K562 (cell line): ENCODE measurements around the gene CYSTM1. TPM values are rescaled to one million over a fixed set of nuclear protein-coding genes. Genes with fewer than 3 reads are reported as not detected.

Experiments
- ATAC-seq: fragments of 200-7000 bp; cut with Tn5 transposase; 3 replicates; pipeline ENCODE4 v1.9.1; 2020; ENCODE audit warnings: moderate library complexity
- BruUV-seq: library from RNA; stranded (reverse); fragments of 400-500 nt; replicated peaks from 2 replicates; lab custom pipeline; 2021; lab: Mats Ljungman, UMichigan
- CTCF ChIA-PET: fragments of 300-600 bp; formaldehyde crosslinking; extraction: SDS; loops from one replicate; lab custom pipeline; 2021; ENCODE audit warnings: low intra/inter-chr PET ratio; lab: Yijun Ruan, JAX
- POLR2A ChIA-PET: fragments of 300-600, 350-650 bp; sonication (Branson Sonifier 250); formaldehyde crosslinking; extraction: SDS; loops from one replicate; lab custom pipeline; 2021; ENCODE audit warnings: antibody characterized with exemption, inconsistent platforms; lab: Yijun Ruan, JAX
- DNase-seq, 4 experiments: peaks; one replicate each; pipeline versions ENCODE4 v3.0.0 to v3.0.0-alpha.2; 2011 to 2018; ENCODE audit warnings: low spot score in 3 of 4, mixed read lengths in 3 of 4; ENCODE audit errors: extremely low read depth in 1 of 4
- FAIRE-seq: peaks from 2 replicates; lab custom pipeline; 2011; peaks lifted over from hg19 to GRCh38; lab: Jason Lieb, UNC
- H2AFZ ChIP-seq: 2 replicates; pipeline ENCODE4 v1.6.0; 2011; ENCODE audit warnings: low read depth, low read length, control low read depth, inconsistent platforms
- H3K27ac ChIP-seq: fragments of 200-600 bp; 3 replicates; pipeline ENCODE4 v1.8.0; 2011; ENCODE audit warnings: low read depth, mild to moderate bottlenecking, control low read depth, inconsistent platforms, low read length, moderate library complexity, mixed read lengths; ENCODE audit errors: extremely low read depth
- H3K27me3 ChIP-seq, 2 experiments: fragments of 300-600 bp in 1 of 2; 2 replicates in 1 of 2; 3 replicates in 1 of 2; pipeline versions ENCODE4 v1.6.0 to v1.8.0; 2011; ENCODE audit warnings: inconsistent platforms in 2 of 2, low read length in 2 of 2, mild to moderate bottlenecking in 1 of 2, mixed read lengths in 1 of 2, moderate library complexity in 1 of 2; ENCODE audit not compliant: control insufficient read depth in 2 of 2, insufficient read depth in 2 of 2
- H3K36me3 ChIP-seq: fragments of 300-600 bp; 3 replicates; pipeline ENCODE4 v1.8.0; 2011; ENCODE audit warnings: mild to moderate bottlenecking, low read length, inconsistent platforms; ENCODE audit not compliant: control insufficient read depth, insufficient read depth
- H3K4me1 ChIP-seq, 2 experiments: fragments of 200-600 bp in 1 of 2; replicated peaks in 1 of 2; 2 replicates in 1 of 2; 3 replicates in 1 of 2; pipeline versions ENCODE4 v1.5.1 to v1.8.0; 2011; ENCODE audit warnings: inconsistent platforms in 2 of 2, low read length in 2 of 2, mild to moderate bottlenecking in 1 of 2, mixed read lengths in 1 of 2, moderate library complexity in 1 of 2; ENCODE audit not compliant: control insufficient read depth in 2 of 2, insufficient read depth in 2 of 2
- H3K4me2 ChIP-seq: 2 replicates; pipeline ENCODE4 v1.6.1; 2011; ENCODE audit warnings: low read length, control low read depth, inconsistent platforms, mixed read lengths; ENCODE audit not compliant: insufficient read depth
- H3K4me3 ChIP-seq: fragments of 200-600 bp; sonication (generic), shearing (Covaris generic); 2 replicates; pipeline ENCODE4 v1.5.1; 2016; ENCODE audit warnings: control low read depth, inconsistent platforms
- H3K79me2 ChIP-seq: fragments of 200-600 bp; 3 replicates; pipeline ENCODE4 v1.8.0; 2011; ENCODE audit warnings: low read length, inconsistent platforms; ENCODE audit not compliant: control insufficient read depth, insufficient read depth
- H3K9ac ChIP-seq, 2 experiments: 2 replicates each; pipeline versions ENCODE4 v1.6.0 to v1.6.1; 2011; ENCODE audit warnings: low read depth in 2 of 2, low read length in 2 of 2, control low read depth in 1 of 2, inconsistent platforms in 1 of 2, mild to moderate bottlenecking in 1 of 2, mixed read lengths in 1 of 2; ENCODE audit not compliant: insufficient read depth in 1 of 2
- H3K9me1 ChIP-seq: one replicate; pipeline ENCODE4 v1.6.0; 2011; ENCODE audit warnings: inconsistent platforms, mild to moderate bottlenecking, low read length, moderate library complexity; ENCODE audit not compliant: control insufficient read depth, insufficient read depth
- H3K9me3 ChIP-seq: replicated peaks from 2 replicates; pipeline ENCODE4 v1.5.1; 2011; ENCODE audit warnings: low read depth, low read length, inconsistent platforms; ENCODE audit not compliant: control insufficient read depth, insufficient read depth
- H4K20me1 ChIP-seq: replicated peaks from 2 replicates; pipeline ENCODE4 v1.6.1; 2011; ENCODE audit warnings: low read length, inconsistent platforms, mixed read lengths; ENCODE audit not compliant: control insufficient read depth, insufficient read depth
- CREBBP ChIP-seq: IDR thresholded peaks from one replicate; pipeline ENCODE4 v1.6.1; 2012; ENCODE audit warnings: low read depth, mild to moderate bottlenecking, control low read depth, inconsistent platforms, low read length
- EHMT2 ChIP-seq: fragments of 450-650 bp; IDR thresholded peaks from 2 replicates; pipeline ENCODE4 v1.6.1; 2018; ENCODE audit warnings: antibody characterized with exemption
- EWSR1 ChIP-seq: fragments of 450-650 bp; IDR thresholded peaks from 2 replicates; pipeline ENCODE4 v1.6.1; 2018; ENCODE audit warnings: borderline replicate concordance, mild to moderate bottlenecking, low read depth, moderate library complexity; ENCODE audit not compliant: partially characterized antibody
- GTF2A2 ChIP-seq: IDR thresholded peaks from 2 replicates; pipeline ENCODE4 v1.6.1; 2016; ENCODE audit warnings: mild to moderate bottlenecking, missing genetic modification characterization, missing compliant biosample characterization
- MAZ ChIP-seq, 2 experiments: fragments of 450-650 bp in 1 of 2; sonication (generic) in 1 of 2; formaldehyde crosslinking; IDR thresholded peaks in 1 of 2; conservative IDR thresholded peaks in 1 of 2; 2 replicates each; pipeline versions ENCODE4 v1.4.0 to v1.5.0; 2020; ENCODE audit warnings: mild to moderate bottlenecking in 1 of 2, missing genetic modification reagents in 1 of 2
- PURB ChIP-seq: sonication (generic); formaldehyde crosslinking; IDR thresholded peaks from 2 replicates; pipeline ENCODE4 v1.9.0; 2021; ENCODE audit warnings: low read depth, mild to moderate bottlenecking, missing genetic modification reagents
- PYGO2 ChIP-seq: fragments of 450-650 bp; IDR thresholded peaks from 2 replicates; pipeline ENCODE4 v1.6.1; 2016; ENCODE audit warnings: mild to moderate bottlenecking, missing genetic modification characterization, moderate library complexity, missing compliant biosample characterization
- RFX7 ChIP-seq: fragments of 250-450 bp; sonication (Bioruptor Pico); IDR thresholded peaks from 2 replicates; pipeline ENCODE4 v1.5.1; 2021; ENCODE audit warnings: mild to moderate bottlenecking
- SLC30A9 ChIP-seq: fragments of 250-450 bp; sonication (Bioruptor Pico); IDR thresholded peaks from 2 replicates; pipeline ENCODE4 v1.8.0; 2022; ENCODE audit warnings: mild to moderate bottlenecking, moderate library complexity
- TAL1 ChIP-seq: fragments of 450-650 bp; IDR thresholded peaks from 2 replicates; pipeline ENCODE4 v1.6.1; 2016; ENCODE audit warnings: mild to moderate bottlenecking
- ZNF3 ChIP-seq: fragments of 250-450 bp; sonication (Bioruptor Pico); IDR thresholded peaks from 2 replicates; pipeline ENCODE4 v1.5.0; 2021; ENCODE audit warnings: mild to moderate bottlenecking, moderate library complexity
- WGBS: fragments of 100-300 bp; shearing (Covaris generic); methylation state at CpG from one replicate; pipeline ENCODE4 v1.1.6; 2016; ENCODE audit warnings: low coverage, mixed read lengths; ENCODE audit not compliant: insufficient coverage; ENCODE audit errors: missing lambda C conversion rate; 5-methylcytosine and 5-hydroxymethylcytosine counted together
- in situ Hi-C: fragments of 300-500 bp; cut with MboI; formaldehyde crosslinking; loops from 4 replicates; pipeline ENCODE4 v1.15.0; 2018; ENCODE audit warnings: inconsistent platforms, mixed read lengths
- intact Hi-C: fragments of 100-400 bp; cut with micrococcal nuclease; formaldehyde crosslinking; loops from 2 replicates; pipeline ENCODE4 v1.14.2; 2022
- polyA plus RNA-seq, 8 experiments: library from polyadenylated mRNA; depleted of rRNA in 4 of 8; stranded (reverse) in 5 of 8; unstranded in 3 of 8; fragments of >200 nt; fragmentation: Nextera tagmentation in 2 of 8; fragmentation: Illumina TruSeq in 1 of 8; extraction: Ambion mirVana in 2 of 8; extraction: Trizol in 1 of 8; gene quantifications; 2 replicates each; pipeline versions ENCODE4 v1.2.1 to v1.2.3, GENCODE V29; 2011 to 2014; ENCODE audit warnings: inconsistent platforms in 1 of 8, missing spikeins in 1 of 8
- total RNA-seq, 7 experiments: library from RNA; depleted of rRNA in 6 of 7; stranded (reverse); fragments of >200 nt in 6 of 7; fragmentation: Illumina TruSeq in 2 of 7; extraction: Trizol in 2 of 7; gene quantifications; 2 replicates each; pipeline versions ENCODE4 v1.2.1 to v1.2.3, GENCODE V29; 2011 to 2021; ENCODE audit warnings: low replicate concordance in 1 of 7
- TF ChIP-seq, protein P1 (sequence below): IDR thresholded peaks from 2 replicates; pipeline ENCODE4 v1.6.1; 2014; ENCODE audit warnings: antibody characterized with exemption
- TF ChIP-seq, protein P2 (sequence below): fragments of 450-650 bp; IDR thresholded peaks from 2 replicates; pipeline ENCODE4 v1.7.1; 2018; ENCODE audit warnings: mild to moderate bottlenecking, low read depth; ENCODE audit not compliant: partially characterized antibody
- TF ChIP-seq, protein P3 (sequence below): fragments of 250-450 bp; sonication (Bioruptor Pico); IDR thresholded peaks from 2 replicates; pipeline ENCODE4 v1.6.1; 2021; ENCODE audit warnings: mild to moderate bottlenecking

The CYSTM1 gene
- total and polyA plus RNA-seq, 9 of the 15 experiments (the other 6 are each of a cell fraction or from before 2014, with no cell fraction given), result 76.1 to 422 (median 108) TPM

DNA sequence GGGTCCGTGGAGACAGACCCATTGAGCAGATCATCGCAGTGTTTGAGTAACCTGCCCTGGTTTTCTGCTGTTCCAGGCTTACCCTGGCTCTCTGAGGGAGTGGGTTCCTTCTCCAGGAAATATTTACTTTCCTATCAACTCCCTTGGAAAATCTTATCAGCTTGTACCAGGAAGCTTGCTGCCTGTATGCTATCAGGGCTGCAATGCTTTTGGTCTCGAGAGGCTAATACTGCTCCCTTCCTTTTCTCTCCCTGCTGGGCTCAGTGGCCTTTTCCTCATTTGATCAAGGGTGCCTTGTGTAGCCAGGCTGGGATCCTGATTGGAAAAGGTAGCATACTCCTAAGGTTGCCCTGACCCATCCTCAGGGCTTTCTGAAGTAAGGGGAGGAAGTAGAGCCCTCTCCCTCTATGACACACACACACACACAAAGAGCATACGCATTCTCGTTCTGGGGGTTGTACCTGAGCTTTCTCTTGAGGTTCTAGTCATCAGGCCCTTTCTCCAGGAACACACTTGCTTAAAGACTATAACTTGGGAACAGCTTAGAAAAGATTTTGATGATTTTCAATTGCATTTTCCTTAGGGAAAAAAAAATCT is 41.6 kb downstream of the CYSTM1 start (continued):
- TF ChIP-seq, protein P1, sequence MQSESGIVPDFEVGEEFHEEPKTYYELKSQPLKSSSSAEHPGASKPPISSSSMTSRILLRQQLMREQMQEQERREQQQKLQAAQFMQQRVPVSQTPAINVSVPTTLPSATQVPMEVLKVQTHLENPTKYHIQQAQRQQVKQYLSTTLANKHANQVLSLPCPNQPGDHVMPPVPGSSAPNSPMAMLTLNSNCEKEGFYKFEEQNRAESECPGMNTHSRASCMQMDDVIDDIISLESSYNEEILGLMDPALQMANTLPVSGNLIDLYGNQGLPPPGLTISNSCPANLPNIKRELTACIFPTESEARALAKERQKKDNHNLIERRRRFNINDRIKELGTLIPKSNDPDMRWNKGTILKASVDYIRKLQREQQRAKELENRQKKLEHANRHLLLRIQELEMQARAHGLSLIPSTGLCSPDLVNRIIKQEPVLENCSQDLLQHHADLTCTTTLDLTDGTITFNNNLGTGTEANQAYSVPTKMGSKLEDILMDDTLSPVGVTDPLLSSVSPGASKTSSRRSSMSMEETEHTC, result 0 out of 2 replicates have a peak, but pooled peaks have one; percentile 34
- TF ChIP-seq SLC30A9 (CRISPR knock-in tag), result no peak
- no peak for TF ChIP-seq PYGO2 (tag)
- TF ChIP-seq TAL1, result peak; percentile 81

DNA sequence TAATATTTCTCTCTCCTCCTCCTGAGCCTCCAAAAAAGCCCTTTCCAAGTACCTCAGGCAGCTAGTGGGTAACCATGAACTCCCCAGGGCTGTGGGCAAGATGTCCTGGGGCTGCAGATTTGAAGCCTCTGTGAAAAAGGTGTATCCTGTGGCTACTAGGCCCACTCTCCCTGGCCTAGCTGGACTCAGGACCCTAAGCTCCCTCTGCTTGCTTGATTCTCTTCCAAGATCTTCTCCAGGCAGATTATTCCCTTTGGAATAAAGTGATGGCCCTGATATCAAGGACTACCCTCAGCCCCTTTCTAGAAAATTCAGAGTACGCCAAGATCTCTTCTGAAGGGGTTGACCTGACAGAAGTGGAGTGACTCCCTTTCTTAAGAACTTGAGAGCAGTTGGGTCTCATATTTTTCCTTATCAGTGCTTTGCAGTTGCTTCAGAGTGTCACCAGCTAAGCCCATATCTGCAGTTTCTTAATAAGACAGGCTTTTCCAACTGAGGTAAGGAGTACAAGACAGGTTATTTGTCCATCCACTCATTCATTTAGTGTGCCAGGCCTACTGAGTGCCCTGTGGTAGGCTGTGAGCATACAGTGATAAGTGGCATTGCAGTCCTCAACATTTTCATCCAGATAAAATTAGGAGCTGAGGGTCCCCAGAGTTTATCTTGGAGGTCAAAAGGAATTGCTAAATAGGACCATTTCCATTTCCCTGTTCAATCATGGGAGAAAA is 42.5 kb downstream of the CYSTM1 start:
- Histone ChIP-seq H3K9me3 (no peaks in the 10 kb centered on the region), H3K27me3 (no peaks in the 10 kb centered on the region), H3K4me3 (no peak overlapping the region), H4K20me1 (no peaks in the 10 kb centered on the region), H3K4me1 (peaks cover 42 to 90% of the 10 kb centered on the region in 2 experiments), H3K79me2 (peaks cover 85% of the 10 kb centered on the region), H2AFZ (no peak overlapping the region), H3K4me2 (peak overlapping the region; percentile 71), H3K9me1 (no peaks in the 10 kb centered on the region), H3K27ac (peak overlapping the region; percentile 95), H3K9ac (peak overlapping the region; percentile 15 to 72; a peak in 3 of 4 replicates), H3K36me3 (peaks cover 24% of the 10 kb centered on the region)
- POLR2A ChIA-PET, result interaction anchor here (0.6 to 4.0 kb wide), 10 partner anchors 7 to 800 kb away, joined by 3 to 18 read pairs (median 3); partner anchors contain the start of gene SRA1
- FAIRE-seq (peak; percentile 92), DNase-seq (peak; percentile 70 to 89 (median 80)), ATAC-seq (peak; percentile 78)
- CTCF ChIA-PET, result no interaction called here
- no TSS peak for BruUV-seq
- intact Hi-C loops (no loop called here), in situ Hi-C loops (no loop called here)
- WGBS, result 0% methylated on average over 1 of the region's 1 CpG
- peak in 1 of 2 experiments; percentile 52; a peak in 2 of 4 replicates for TF ChIP-seq MAZ (CRISPR knock-in tag; conservative IDR thresholded peaks at IDR 0.05 in 1 of 2, IDR thresholded peaks at IDR 0.05 in 1 of 2)
- TF ChIP-seq GTF2A2, result no peak
- TF ChIP-seq, protein P2, sequence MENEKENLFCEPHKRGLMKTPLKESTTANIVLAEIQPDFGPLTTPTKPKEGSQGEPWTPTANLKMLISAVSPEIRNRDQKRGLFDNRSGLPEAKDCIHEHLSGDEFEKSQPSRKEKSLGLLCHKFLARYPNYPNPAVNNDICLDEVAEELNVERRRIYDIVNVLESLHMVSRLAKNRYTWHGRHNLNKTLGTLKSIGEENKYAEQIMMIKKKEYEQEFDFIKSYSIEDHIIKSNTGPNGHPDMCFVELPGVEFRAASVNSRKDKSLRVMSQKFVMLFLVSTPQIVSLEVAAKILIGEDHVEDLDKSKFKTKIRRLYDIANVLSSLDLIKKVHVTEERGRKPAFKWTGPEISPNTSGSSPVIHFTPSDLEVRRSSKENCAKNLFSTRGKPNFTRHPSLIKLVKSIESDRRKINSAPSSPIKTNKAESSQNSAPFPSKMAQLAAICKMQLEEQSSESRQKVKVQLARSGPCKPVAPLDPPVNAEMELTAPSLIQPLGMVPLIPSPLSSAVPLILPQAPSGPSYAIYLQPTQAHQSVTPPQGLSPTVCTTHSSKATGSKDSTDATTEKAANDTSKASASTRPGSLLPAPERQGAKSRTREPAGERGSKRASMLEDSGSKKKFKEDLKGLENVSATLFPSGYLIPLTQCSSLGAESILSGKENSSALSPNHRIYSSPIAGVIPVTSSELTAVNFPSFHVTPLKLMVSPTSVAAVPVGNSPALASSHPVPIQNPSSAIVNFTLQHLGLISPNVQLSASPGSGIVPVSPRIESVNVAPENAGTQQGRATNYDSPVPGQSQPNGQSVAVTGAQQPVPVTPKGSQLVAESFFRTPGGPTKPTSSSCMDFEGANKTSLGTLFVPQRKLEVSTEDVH, result no peak
- no peak for TF ChIP-seq CREBBP
- peak; percentile 47; the same call in 1 of the 2 replicates for TF ChIP-seq EHMT2
- TF ChIP-seq ZNF3, result no peak
- TF ChIP-seq PURB (CRISPR knock-in tag), result no peak
- TF ChIP-seq EWSR1, result no peak
- TF ChIP-seq, protein P3, sequence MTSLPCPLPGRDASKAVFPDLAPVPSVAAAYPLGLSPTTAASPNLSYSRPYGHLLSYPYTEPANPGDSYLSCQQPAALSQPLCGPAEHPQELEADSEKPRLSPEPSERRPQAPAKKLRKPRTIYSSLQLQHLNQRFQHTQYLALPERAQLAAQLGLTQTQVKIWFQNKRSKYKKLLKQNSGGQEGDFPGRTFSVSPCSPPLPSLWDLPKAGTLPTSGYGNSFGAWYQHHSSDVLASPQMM (CRISPR knock-in tag), result no peak
- no peak for TF ChIP-seq RFX7 (CRISPR knock-in tag)
